ENCODE results near the gene POU6F1.

DNA sequence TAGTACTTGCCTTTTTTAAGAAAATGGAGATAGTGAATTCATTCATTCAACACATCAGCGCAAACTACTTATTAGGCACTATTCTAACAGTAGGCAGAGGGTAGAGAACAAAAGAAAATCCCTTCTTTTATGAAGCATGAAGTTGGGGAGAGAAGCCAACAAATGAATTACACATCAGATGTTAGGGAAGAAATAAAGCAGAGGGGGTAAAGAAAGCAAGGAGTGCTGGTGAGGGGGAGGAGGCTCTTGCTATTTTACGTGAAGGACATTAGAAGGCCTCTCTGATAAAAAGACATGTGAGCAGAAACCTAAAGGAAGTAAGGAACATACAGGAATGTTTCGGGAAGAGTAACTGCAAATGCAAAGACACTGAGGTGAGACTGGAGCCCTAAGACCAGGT lies 67.1 kb downstream of the POU6F1 start:
- TF ChIP-seq CTCF (conservative IDR thresholded peaks at IDR 0.05 in 1 of 2, IDR thresholded peaks at IDR 0.05 in 1 of 2; ENCODE audit: extremely low read depth in 1 of 2, insufficient read depth in 1 of 2, low read depth in 1 of 2, low read length in 2 of 2) (no peak), EZH2 (IDR thresholded peaks at IDR 0.05; ENCODE audit: borderline replicate concordance, low read length) (no peak)
